K562 (cell line): ENCODE results near the gene LAMB4. TPM values are rescaled to one million over a fixed set of nuclear protein-coding genes. Genes with fewer than 3 reads are reported as not detected.

Experiments used
- ATAC-seq: fragments of 200-7000 bp; cut with Tn5 transposase; 3 replicates; pipeline ENCODE4 v1.9.1; 2020; ENCODE audit warnings: moderate library complexity
- BruUV-seq: library from RNA; stranded (reverse); fragments of 400-500 nt; replicated peaks from 2 replicates; lab custom pipeline; 2021; lab: Mats Ljungman, UMichigan
- CTCF ChIA-PET: fragments of 300-600 bp; formaldehyde crosslinking; extraction: SDS; loops from one replicate; lab custom pipeline; 2021; ENCODE audit warnings: low intra/inter-chr PET ratio; lab: Yijun Ruan, JAX
- POLR2A ChIA-PET: fragments of 300-600, 350-650 bp; sonication (Branson Sonifier 250); formaldehyde crosslinking; extraction: SDS; loops from one replicate; lab custom pipeline; 2021; ENCODE audit warnings: antibody characterized with exemption, inconsistent platforms; lab: Yijun Ruan, JAX
- DNase-seq, 4 experiments: peaks; one replicate each; pipeline versions ENCODE4 v3.0.0 to v3.0.0-alpha.2; 2011 to 2018; ENCODE audit warnings: low spot score in 3 of 4, mixed read lengths in 3 of 4; ENCODE audit errors: extremely low read depth in 1 of 4
- FAIRE-seq: peaks from 2 replicates; lab custom pipeline; 2011; peaks lifted over from hg19 to GRCh38; lab: Jason Lieb, UNC
- H2AFZ ChIP-seq: 2 replicates; pipeline ENCODE4 v1.6.0; 2011; ENCODE audit warnings: low read depth, low read length, control low read depth, inconsistent platforms
- H3K27ac ChIP-seq: fragments of 200-600 bp; 3 replicates; pipeline ENCODE4 v1.8.0; 2011; ENCODE audit warnings: low read depth, mild to moderate bottlenecking, control low read depth, inconsistent platforms, low read length, moderate library complexity, mixed read lengths; ENCODE audit errors: extremely low read depth
- H3K27me3 ChIP-seq, 2 experiments: fragments of 300-600 bp in 1 of 2; 2 replicates in 1 of 2; 3 replicates in 1 of 2; pipeline versions ENCODE4 v1.6.0 to v1.8.0; 2011; ENCODE audit warnings: inconsistent platforms in 2 of 2, low read length in 2 of 2, mild to moderate bottlenecking in 1 of 2, mixed read lengths in 1 of 2, moderate library complexity in 1 of 2; ENCODE audit not compliant: control insufficient read depth in 2 of 2, insufficient read depth in 2 of 2
- H3K36me3 ChIP-seq: fragments of 300-600 bp; 3 replicates; pipeline ENCODE4 v1.8.0; 2011; ENCODE audit warnings: mild to moderate bottlenecking, low read length, inconsistent platforms; ENCODE audit not compliant: control insufficient read depth, insufficient read depth
- H3K4me1 ChIP-seq, 2 experiments: fragments of 200-600 bp in 1 of 2; replicated peaks in 1 of 2; 2 replicates in 1 of 2; 3 replicates in 1 of 2; pipeline versions ENCODE4 v1.5.1 to v1.8.0; 2011; ENCODE audit warnings: inconsistent platforms in 2 of 2, low read length in 2 of 2, mild to moderate bottlenecking in 1 of 2, mixed read lengths in 1 of 2, moderate library complexity in 1 of 2; ENCODE audit not compliant: control insufficient read depth in 2 of 2, insufficient read depth in 2 of 2
- H3K4me2 ChIP-seq: 2 replicates; pipeline ENCODE4 v1.6.1; 2011; ENCODE audit warnings: low read length, control low read depth, inconsistent platforms, mixed read lengths; ENCODE audit not compliant: insufficient read depth
- H3K4me3 ChIP-seq: fragments of 200-600 bp; sonication (generic), shearing (Covaris generic); 2 replicates; pipeline ENCODE4 v1.5.1; 2016; ENCODE audit warnings: control low read depth, inconsistent platforms
- H3K79me2 ChIP-seq: fragments of 200-600 bp; 3 replicates; pipeline ENCODE4 v1.8.0; 2011; ENCODE audit warnings: low read length, inconsistent platforms; ENCODE audit not compliant: control insufficient read depth, insufficient read depth
- H3K9ac ChIP-seq, 2 experiments: 2 replicates each; pipeline versions ENCODE4 v1.6.0 to v1.6.1; 2011; ENCODE audit warnings: low read depth in 2 of 2, low read length in 2 of 2, control low read depth in 1 of 2, inconsistent platforms in 1 of 2, mild to moderate bottlenecking in 1 of 2, mixed read lengths in 1 of 2; ENCODE audit not compliant: insufficient read depth in 1 of 2
- H3K9me1 ChIP-seq: one replicate; pipeline ENCODE4 v1.6.0; 2011; ENCODE audit warnings: inconsistent platforms, mild to moderate bottlenecking, low read length, moderate library complexity; ENCODE audit not compliant: control insufficient read depth, insufficient read depth
- H3K9me3 ChIP-seq: replicated peaks from 2 replicates; pipeline ENCODE4 v1.5.1; 2011; ENCODE audit warnings: low read depth, low read length, inconsistent platforms; ENCODE audit not compliant: control insufficient read depth, insufficient read depth
- H4K20me1 ChIP-seq: replicated peaks from 2 replicates; pipeline ENCODE4 v1.6.1; 2011; ENCODE audit warnings: low read length, inconsistent platforms, mixed read lengths; ENCODE audit not compliant: control insufficient read depth, insufficient read depth
- CTCF ChIP-seq, 3 experiments: IDR thresholded peaks in 2 of 3; conservative IDR thresholded peaks in 1 of 3; 2 replicates each; pipeline ENCODE4 v1.5.1; 2011 to 2012; ENCODE audit warnings: low read length in 3 of 3, mild to moderate bottlenecking in 3 of 3, control low read depth in 2 of 3, improper control_type of control experiment in 1 of 3, inconsistent platforms in 1 of 3, low read depth in 1 of 3, mixed read lengths in 1 of 3, moderate library complexity in 1 of 3; ENCODE audit not compliant: insufficient read depth in 2 of 3
- MITF ChIP-seq: IDR thresholded peaks from 2 replicates; pipeline ENCODE4 v1.6.1; 2014; ENCODE audit warnings: antibody characterized with exemption
- TBP ChIP-seq: optimal IDR thresholded peaks from 2 replicates; pipeline ENCODE3; 2011; ENCODE audit warnings: low read depth, low read length, improper control_type of control experiment
- WGBS: fragments of 100-300 bp; shearing (Covaris generic); methylation state at CpG from one replicate; pipeline ENCODE4 v1.1.6; 2016; ENCODE audit warnings: low coverage, mixed read lengths; ENCODE audit not compliant: insufficient coverage; ENCODE audit errors: missing lambda C conversion rate; 5-methylcytosine and 5-hydroxymethylcytosine counted together
- in situ Hi-C: fragments of 300-500 bp; cut with MboI; formaldehyde crosslinking; loops from 4 replicates; pipeline ENCODE4 v1.15.0; 2018; ENCODE audit warnings: inconsistent platforms, mixed read lengths
- intact Hi-C: fragments of 100-400 bp; cut with micrococcal nuclease; formaldehyde crosslinking; loops from 2 replicates; pipeline ENCODE4 v1.14.2; 2022
- polyA plus RNA-seq, 8 experiments: library from polyadenylated mRNA; depleted of rRNA in 4 of 8; stranded (reverse) in 5 of 8; unstranded in 3 of 8; fragments of >200 nt; fragmentation: Nextera tagmentation in 2 of 8; fragmentation: Illumina TruSeq in 1 of 8; extraction: Ambion mirVana in 2 of 8; extraction: Trizol in 1 of 8; gene quantifications; 2 replicates each; pipeline versions ENCODE4 v1.2.1 to v1.2.3, GENCODE V29; 2011 to 2014; ENCODE audit warnings: inconsistent platforms in 1 of 8, missing spikeins in 1 of 8
- total RNA-seq, 7 experiments: library from RNA; depleted of rRNA in 6 of 7; stranded (reverse); fragments of >200 nt in 6 of 7; fragmentation: Illumina TruSeq in 2 of 7; extraction: Trizol in 2 of 7; gene quantifications; 2 replicates each; pipeline versions ENCODE4 v1.2.1 to v1.2.3, GENCODE V29; 2011 to 2021; ENCODE audit warnings: low replicate concordance in 1 of 7

The LAMB4 gene
- total and polyA plus RNA-seq, 9 of the 15 experiments (the other 6 are each of a cell fraction or from before 2014, with no cell fraction given), result 0.06 to 0.13 (median 0.07) TPM; not detected in 6

GRCh38 chr7:108165723-108166122, 35.6 kb upstream of the LAMB4 start:
- TF ChIP-seq TBP (no peak), MITF (no peak), CTCF (IDR thresholded peaks at IDR 0.05 in 2 of 3, conservative IDR thresholded peaks at IDR 0.05 in 1 of 3; ENCODE audit: insufficient read depth in 2 of 3, low read depth in 1 of 3, low read length in 3 of 3) (peak in 1 of 3 experiments; percentile 12; a peak in 1 of 6 replicates)
- ChIA-PET CTCF (no interaction called here), POLR2A (interaction anchor here (0.7 to 1.3 kb wide), 3 partner anchors 8 to 17 kb away, joined by 3 read pairs; no protein-coding TSS in a partner anchor)
- H3K79me2 ChIP-seq, result no peaks in the 10 kb centered on the region
- H3K9ac ChIP-seq, result no peak overlapping the region
- H3K9me1 ChIP-seq, result no peaks in the 10 kb centered on the region
- H3K36me3 ChIP-seq, result no peaks in the 10 kb centered on the region
- intact Hi-C loops (no loop called here), in situ Hi-C loops (no loop called here)
- H3K27me3 ChIP-seq, result no peaks in the 10 kb centered on the region
- no peak overlapping the region for H3K27ac ChIP-seq
- H3K4me2 ChIP-seq, result no peak overlapping the region
- no peaks in the 10 kb centered on the region for H3K9me3 ChIP-seq
- DNase-seq, result no peak
- FAIRE-seq, result no peak
- no peak for ATAC-seq
- BruUV-seq, result no TSS peak
- H3K4me3 ChIP-seq, result no peak overlapping the region
- H3K4me1 ChIP-seq, result no peaks in the 10 kb centered on the region
- 60% methylated on average over 2 of the region's 2 CpGs for WGBS
- no peaks in the 10 kb centered on the region for H4K20me1 ChIP-seq
- H2AFZ ChIP-seq, result no peak overlapping the region
